ENCODE data around the gene SH3PXD2A. TPM values are rescaled to one million over a fixed set of nuclear protein-coding genes. Genes with fewer than 3 reads are reported as not detected.

SH3PXD2A gene
- total RNA-seq, 2 experiments from 2014 or later, result 6.9 to 7.0 TPM

GRCh38 chr10:103791291-103791690 is 64.1 kb downstream of the SH3PXD2A start:
- POLR2A ChIA-PET, result no interaction called here
- CTCF ChIA-PET, result no interaction called here
- Histone ChIP-seq H3K9me3 (ENCODE audit: control insufficient read depth in 1 of 2, insufficient read depth in 1 of 2, low read length in 2 of 2) (no peaks in the 10 kb centered on the region), H3K27me3 (ENCODE audit: control insufficient read depth in 1 of 2, insufficient read depth in 2 of 2, low read length in 2 of 2) (no peaks in the 10 kb centered on the region), H3K4me3 (ENCODE audit: low read length) (no peak overlapping the region), H3K36me3 (ENCODE audit: insufficient read depth, low read length) (no peaks in the 10 kb centered on the region), H3K4me1 (ENCODE audit: insufficient read depth, low read length) (peaks cover 11% of the 10 kb centered on the region), H3K27ac (ENCODE audit: low read depth in 1 of 2, low read length in 2 of 2) (no peak overlapping the region)
- Mint-ChIP-seq H3K27ac (no peak overlapping the region), H3K4me3 (no peak overlapping the region), H3K9me3 (no peaks in the 10 kb centered on the region), H3K36me3 (ENCODE audit: low read depth) (no peaks in the 10 kb centered on the region), H3K4me1 (ENCODE audit: low read depth) (peaks cover 8% of the 10 kb centered on the region), H3K27me3 (no peaks in the 10 kb centered on the region)
- DNase-seq (no peak), ATAC-seq (ENCODE audit: poor library complexity) (no peak)
- intact Hi-C loops (cut with DNase I, micrococcal nuclease), result loop anchor here in 1 of 2 experiments (5.0 kb wide), 1 partner anchor 49 kb away; no protein-coding TSS in a partner anchor
- TF ChIP-seq, protein P1, sequence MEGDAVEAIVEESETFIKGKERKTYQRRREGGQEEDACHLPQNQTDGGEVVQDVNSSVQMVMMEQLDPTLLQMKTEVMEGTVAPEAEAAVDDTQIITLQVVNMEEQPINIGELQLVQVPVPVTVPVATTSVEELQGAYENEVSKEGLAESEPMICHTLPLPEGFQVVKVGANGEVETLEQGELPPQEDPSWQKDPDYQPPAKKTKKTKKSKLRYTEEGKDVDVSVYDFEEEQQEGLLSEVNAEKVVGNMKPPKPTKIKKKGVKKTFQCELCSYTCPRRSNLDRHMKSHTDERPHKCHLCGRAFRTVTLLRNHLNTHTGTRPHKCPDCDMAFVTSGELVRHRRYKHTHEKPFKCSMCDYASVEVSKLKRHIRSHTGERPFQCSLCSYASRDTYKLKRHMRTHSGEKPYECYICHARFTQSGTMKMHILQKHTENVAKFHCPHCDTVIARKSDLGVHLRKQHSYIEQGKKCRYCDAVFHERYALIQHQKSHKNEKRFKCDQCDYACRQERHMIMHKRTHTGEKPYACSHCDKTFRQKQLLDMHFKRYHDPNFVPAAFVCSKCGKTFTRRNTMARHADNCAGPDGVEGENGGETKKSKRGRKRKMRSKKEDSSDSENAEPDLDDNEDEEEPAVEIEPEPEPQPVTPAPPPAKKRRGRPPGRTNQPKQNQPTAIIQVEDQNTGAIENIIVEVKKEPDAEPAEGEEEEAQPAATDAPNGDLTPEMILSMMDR (IDR thresholded peaks at IDR 0.05), result no peak

- CTCF ChIA-PET, result no interaction called here
- no peaks in the 10 kb centered on the region for H3K27me3 ChIP-seq (ENCODE audit: control insufficient read depth in 1 of 2, insufficient read depth in 2 of 2, low read length in 2 of 2)
- no peaks in the 10 kb centered on the region for H3K9me3 Mint-ChIP-seq
- H3K36me3 Mint-ChIP-seq (ENCODE audit: low read depth), result no peaks in the 10 kb centered on the region
- no peak for DNase-seq
- H3K27ac ChIP-seq (ENCODE audit: low read depth in 1 of 2, low read length in 2 of 2), result no peak overlapping the region
- no peaks in the 10 kb centered on the region for H3K9me3 ChIP-seq (ENCODE audit: control insufficient read depth in 1 of 2, insufficient read depth in 1 of 2, low read length in 2 of 2)
- H3K4me1 ChIP-seq (ENCODE audit: insufficient read depth, low read length), result peaks cover 11% of the 10 kb centered on the region
- no peaks in the 10 kb centered on the region for H3K27me3 Mint-ChIP-seq
- POLR2A ChIA-PET, result interaction anchor here (1.4 kb wide), 1 partner anchor 18 kb away, joined by 5 read pairs; no protein-coding TSS in a partner anchor
- intact Hi-C loops (cut with DNase I, micrococcal nuclease), result loop anchor here in 1 of 2 experiments (5.0 kb wide), 1 partner anchor 48 kb away; no protein-coding TSS in a partner anchor
- peaks cover 8% of the 10 kb centered on the region for H3K4me1 Mint-ChIP-seq (ENCODE audit: low read depth)
- ATAC-seq (ENCODE audit: poor library complexity), result no peak
- H3K4me3 ChIP-seq (ENCODE audit: low read length), result no peak overlapping the region
- H3K36me3 ChIP-seq (ENCODE audit: insufficient read depth, low read length), result no peaks in the 10 kb centered on the region
- TF ChIP-seq, protein P1 (IDR thresholded peaks at IDR 0.05), result no peak
- H3K4me3 Mint-ChIP-seq, result no peak overlapping the region
- no peak overlapping the region for H3K27ac Mint-ChIP-seq
Observed at GRCh38 chr10:103790580-103790979, 64.8 kb downstream of the SH3PXD2A start.

- Mint-ChIP-seq H3K9me3 (no peaks in the 10 kb centered on the region), H3K4me3 (no peak overlapping the region), H3K27me3 (no peaks in the 10 kb centered on the region), H3K27ac (no peak overlapping the region), H3K36me3 (ENCODE audit: low read depth) (no peaks in the 10 kb centered on the region), H3K4me1 (ENCODE audit: low read depth) (peaks cover 8% of the 10 kb centered on the region)
- no peaks in the 10 kb centered on the region for H3K36me3 ChIP-seq (ENCODE audit: insufficient read depth, low read length)
- ChIA-PET CTCF (interaction anchor here (0.7 kb wide), 1 partner anchor 77 kb away, joined by 3 read pairs; no protein-coding TSS in a partner anchor), POLR2A (interaction anchor here (0.8 to 1.4 kb wide), 2 partner anchors 17 to 23 kb away, joined by 5 read pairs; no protein-coding TSS in a partner anchor)
- H3K4me3 ChIP-seq (ENCODE audit: low read length), result no peak overlapping the region
- H3K9me3 ChIP-seq (ENCODE audit: control insufficient read depth in 1 of 2, insufficient read depth in 1 of 2, low read length in 2 of 2), result no peaks in the 10 kb centered on the region
- intact Hi-C loops (cut with DNase I, micrococcal nuclease), result loop anchor here in 1 of 2 experiments (5.0 kb wide), 1 partner anchor 47 kb away; no protein-coding TSS in a partner anchor
- peaks cover 11% of the 10 kb centered on the region for H3K4me1 ChIP-seq (ENCODE audit: insufficient read depth, low read length)
- H3K27me3 ChIP-seq (ENCODE audit: control insufficient read depth in 1 of 2, insufficient read depth in 2 of 2, low read length in 2 of 2), result no peaks in the 10 kb centered on the region
- DNase-seq (peak in 1 of 14 experiments; percentile 32), ATAC-seq (ENCODE audit: poor library complexity) (peak; percentile 68)
- no peak overlapping the region for H3K27ac ChIP-seq (ENCODE audit: low read depth in 1 of 2, low read length in 2 of 2)
- TF ChIP-seq, protein P1 (IDR thresholded peaks at IDR 0.05), result no peak
Observed at GRCh38 chr10:103789771-103790201, 65.6 kb downstream of the SH3PXD2A start.
